Epithelial cell of proximal tubule (primary cell): ENCODE results near the gene SREK1IP1. TPM values are rescaled to one million over a fixed set of nuclear protein-coding genes. Genes with fewer than 3 reads are reported as not detected.
A peak's percentile ranks its signal among the peaks of the same experiment; 100 is the strongest.

Experiments used
- DNase-seq: peaks from one replicate; pipeline ENCODE4 v3.0.0-alpha.2; 2011; ENCODE audit warnings: low read depth
- H3K4me3 ChIP-seq: 2 replicates; pipeline ENCODE4 v1.5.1; 2011; ENCODE audit warnings: low read depth, mild to moderate bottlenecking, low read length
- total RNA-seq: library from RNA; depleted of rRNA; stranded (reverse); fragments of >200 nt; gene quantifications from 2 replicates; pipeline ENCODE4 v1.2.3, GENCODE V29; 2015
- TF ChIP-seq, protein P1 (sequence below): conservative IDR thresholded peaks from 2 replicates; pipeline ENCODE4 v1.5.1; 2012; ENCODE audit warnings: low read depth, mild to moderate bottlenecking, low read length

The SREK1IP1 gene
- 5.9 and 6.2 TPM in 2 replicates for total RNA-seq

- peak; percentile 70 for DNase-seq
- TF ChIP-seq, protein P1, sequence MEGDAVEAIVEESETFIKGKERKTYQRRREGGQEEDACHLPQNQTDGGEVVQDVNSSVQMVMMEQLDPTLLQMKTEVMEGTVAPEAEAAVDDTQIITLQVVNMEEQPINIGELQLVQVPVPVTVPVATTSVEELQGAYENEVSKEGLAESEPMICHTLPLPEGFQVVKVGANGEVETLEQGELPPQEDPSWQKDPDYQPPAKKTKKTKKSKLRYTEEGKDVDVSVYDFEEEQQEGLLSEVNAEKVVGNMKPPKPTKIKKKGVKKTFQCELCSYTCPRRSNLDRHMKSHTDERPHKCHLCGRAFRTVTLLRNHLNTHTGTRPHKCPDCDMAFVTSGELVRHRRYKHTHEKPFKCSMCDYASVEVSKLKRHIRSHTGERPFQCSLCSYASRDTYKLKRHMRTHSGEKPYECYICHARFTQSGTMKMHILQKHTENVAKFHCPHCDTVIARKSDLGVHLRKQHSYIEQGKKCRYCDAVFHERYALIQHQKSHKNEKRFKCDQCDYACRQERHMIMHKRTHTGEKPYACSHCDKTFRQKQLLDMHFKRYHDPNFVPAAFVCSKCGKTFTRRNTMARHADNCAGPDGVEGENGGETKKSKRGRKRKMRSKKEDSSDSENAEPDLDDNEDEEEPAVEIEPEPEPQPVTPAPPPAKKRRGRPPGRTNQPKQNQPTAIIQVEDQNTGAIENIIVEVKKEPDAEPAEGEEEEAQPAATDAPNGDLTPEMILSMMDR: peak; percentile 14
- H3K4me3 ChIP-seq: peak within 1 kb of the TSS; percentile 75
Measured at GRCh38 chr5:64768358-64769312, at the start of gene SREK1IP1, which contains the start of gene CWC27. SREK1IP1 (minus strand) TSS chr5:64768691; CDS start chr5:64768517, 174 bp downstream. CWC27 (plus strand) TSS chr5:64768930; CDS start chr5:64769147, 217 bp downstream.

GRCh38 chr5:64818245-64818644 lies 49.8 kb upstream of the SREK1IP1 start:
- DNase-seq: no peak
- TF ChIP-seq, protein P1: no peak
- H3K4me3 ChIP-seq: no peak overlapping the region

- no peak overlapping the region for H3K4me3 ChIP-seq
- no peak for DNase-seq
- TF ChIP-seq, protein P1: no peak
Measured at GRCh38 chr5:64814073-64814472, 45.6 kb upstream of the SREK1IP1 start.

GRCh38 chr5:64811050-64811640 lies 42.7 kb upstream of the SREK1IP1 start:
- DNase-seq: peak; percentile 15
- H3K4me3 ChIP-seq: no peak overlapping the region
- TF ChIP-seq, protein P1: peak; percentile 72

DNA sequence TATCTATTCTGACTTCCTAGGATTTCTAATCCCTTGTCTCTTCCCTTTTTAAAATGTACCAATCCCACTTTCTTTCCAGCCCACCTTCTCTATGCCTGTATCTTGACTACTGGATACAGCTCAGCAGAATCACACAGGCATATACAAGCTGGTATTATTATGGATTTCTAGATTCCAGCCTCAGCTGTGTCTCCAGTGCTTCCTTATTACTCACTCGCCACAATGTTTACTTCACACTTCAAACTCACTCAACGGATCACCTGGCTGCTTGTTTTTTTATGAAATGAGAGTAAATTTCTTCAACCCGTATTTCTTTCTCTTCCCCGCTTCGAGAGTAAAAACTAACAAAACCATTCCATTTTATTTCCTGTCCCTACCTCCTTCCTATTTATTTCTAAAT lies 39.0 kb upstream of the SREK1IP1 start:
- TF ChIP-seq, protein P1: no peak
- no peak for DNase-seq
- no peak overlapping the region for H3K4me3 ChIP-seq

- TF ChIP-seq, protein P1: no peak
- no peak overlapping the region for H3K4me3 ChIP-seq
Measured at GRCh38 chr5:64806537-64806936, 38.0 kb upstream of the SREK1IP1 start.

More at GRCh38 chr5:64806537-64806936, 38.0 kb upstream of the SREK1IP1 start:
- DNase-seq: no peak
